Endometrial microvascular endothelial cells (primary cell): ENCODE results near the gene SLC35D2. TPM values are rescaled to one million over a fixed set of nuclear protein-coding genes. Genes with fewer than 3 reads are reported as not detected.
"Not testable (repeated sequence)": the region's sequence is repeated elsewhere in the genome, so short reads cannot be mapped to it uniquely, and the experiment has no call there.

Source experiments
- in situ Hi-C: cut with HindIII; loops from 2 replicates; pipeline ENCODE4 v1.10.0; 2017; ENCODE audit warnings: low sequenced_read_pairs, low pct_unique_long_range_greater_than_20kb; ENCODE audit errors: inconsistent ontology term
- total RNA-seq: library from RNA; depleted of rRNA; stranded (reverse); fragments of >200 nt; gene quantifications from one replicate; pipeline ENCODE4 v1.2.3, GENCODE V29; 2015; ENCODE audit errors: inconsistent ontology term

Gene SLC35D2
- total RNA-seq, 1 donor from 2014 or later, result 36.0 TPM

DNA sequence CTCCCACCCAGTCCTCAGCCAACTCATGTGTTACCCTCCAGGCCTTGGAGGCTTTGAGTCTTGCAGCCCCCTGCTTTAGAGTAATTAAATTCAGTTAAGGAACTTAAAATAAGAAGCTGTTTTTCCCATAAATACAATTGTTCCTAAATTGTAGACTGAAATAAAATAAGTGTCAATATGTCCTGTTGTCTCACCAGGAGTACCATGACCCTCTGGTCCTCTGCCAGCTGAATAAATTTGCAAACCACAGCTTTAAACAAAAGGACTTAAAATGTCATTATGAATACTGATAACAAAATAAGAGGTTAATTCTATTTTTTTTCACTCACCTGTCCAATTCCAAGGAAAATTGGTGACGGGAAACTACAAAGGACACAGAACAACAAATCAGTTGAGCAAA, 15.6 kb downstream of the SLC35D2 start:
- in situ Hi-C loops, result no loop called here

DNA sequence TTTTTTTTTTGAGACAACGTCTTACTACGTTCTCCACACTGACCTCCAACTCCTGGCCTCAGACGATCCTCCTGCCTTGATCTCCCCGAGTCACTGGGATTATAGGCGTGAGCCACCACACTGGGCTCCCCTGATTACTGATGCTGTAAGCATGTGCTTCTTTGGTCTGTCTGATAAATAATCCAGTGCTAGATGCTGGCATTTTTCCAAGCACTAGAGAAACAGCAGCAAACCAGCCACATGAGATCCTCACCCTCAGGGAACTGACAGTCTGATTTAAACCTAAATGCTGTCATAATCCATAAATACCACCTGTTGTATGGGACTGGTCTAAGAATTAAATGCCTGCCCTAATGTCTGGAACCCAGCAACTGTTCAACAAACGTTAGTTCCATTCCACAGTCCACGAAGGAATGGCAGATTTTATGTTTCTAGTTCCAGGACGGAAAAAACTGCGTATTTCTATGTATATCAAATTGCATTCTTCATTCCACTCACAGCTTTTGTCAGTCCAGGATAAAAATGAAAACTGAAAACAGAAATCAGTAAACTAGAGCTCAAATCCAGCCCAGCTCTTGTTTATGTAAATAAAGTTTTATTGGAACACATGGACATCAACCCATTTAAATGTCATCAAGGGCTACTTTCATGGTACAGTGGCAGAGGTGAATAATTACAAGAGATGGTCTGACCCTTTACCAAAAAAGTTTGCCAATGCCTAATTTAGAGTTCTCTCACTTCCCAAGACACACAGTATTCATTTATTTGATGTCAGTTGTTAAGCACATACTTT, 20.1 kb downstream of the SLC35D2 start:
- in situ Hi-C loops, result no loop called here

DNA sequence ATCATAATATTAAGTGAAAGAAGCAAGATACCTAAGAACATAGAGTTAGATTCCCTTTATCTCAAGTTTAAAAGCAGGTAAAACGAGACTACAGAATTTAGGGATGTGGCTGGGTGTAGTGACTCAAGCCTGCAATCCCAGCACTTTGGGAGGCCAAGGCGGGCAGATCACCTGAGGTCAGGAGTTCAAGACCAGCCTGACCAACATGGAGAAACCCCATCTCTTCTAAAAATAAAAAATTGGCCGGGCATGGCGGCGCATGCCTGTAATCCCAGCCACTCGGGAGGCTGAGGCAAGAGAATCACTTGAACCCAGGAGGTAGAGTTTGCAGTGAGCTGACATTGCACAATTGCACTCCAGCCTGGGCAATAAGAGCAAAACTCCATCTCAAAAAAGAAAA, 21.4 kb downstream of the SLC35D2 start:
- in situ Hi-C loops, result not testable (repeated sequence)

DNA sequence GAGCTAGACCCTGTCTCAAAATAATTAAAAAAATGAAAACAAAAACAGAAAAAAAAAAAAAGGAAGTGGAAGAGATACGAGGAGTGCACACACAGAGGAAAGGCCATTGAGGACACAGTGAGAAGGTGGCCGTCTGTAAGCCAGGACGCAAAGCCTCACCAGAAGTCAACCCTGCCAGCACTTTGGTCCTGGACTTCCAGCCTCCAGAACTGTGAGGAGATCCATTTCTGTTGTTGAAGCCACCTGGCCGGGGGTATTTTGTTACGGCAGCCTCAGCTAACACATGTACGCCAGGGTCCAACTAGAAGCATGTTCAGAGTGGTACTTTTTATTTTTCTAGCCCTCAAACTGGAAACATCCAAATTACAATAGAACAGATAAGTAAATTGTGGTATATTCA, 21.8 kb downstream of the SLC35D2 start:
- in situ Hi-C loops, result no loop called here

DNA sequence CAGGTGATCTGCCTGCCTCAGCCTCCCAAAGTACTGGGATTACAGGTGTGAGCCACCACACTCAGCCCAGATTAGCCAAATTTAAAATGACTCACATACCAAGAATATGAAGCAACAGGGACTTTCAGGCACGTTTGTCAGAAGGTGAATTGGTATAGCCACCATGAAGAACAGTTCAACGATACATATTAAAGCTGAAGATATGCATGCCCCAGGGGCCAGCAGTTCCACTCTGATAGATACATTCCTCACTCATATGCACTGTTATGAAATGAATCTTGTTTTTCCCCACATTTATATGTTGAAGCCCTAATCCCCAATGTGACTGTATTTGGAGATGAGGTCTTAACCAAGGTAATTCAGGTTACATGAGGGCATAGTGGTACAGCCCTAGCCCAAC, 22.5 kb downstream of the SLC35D2 start:
- in situ Hi-C loops, result no loop called here

DNA sequence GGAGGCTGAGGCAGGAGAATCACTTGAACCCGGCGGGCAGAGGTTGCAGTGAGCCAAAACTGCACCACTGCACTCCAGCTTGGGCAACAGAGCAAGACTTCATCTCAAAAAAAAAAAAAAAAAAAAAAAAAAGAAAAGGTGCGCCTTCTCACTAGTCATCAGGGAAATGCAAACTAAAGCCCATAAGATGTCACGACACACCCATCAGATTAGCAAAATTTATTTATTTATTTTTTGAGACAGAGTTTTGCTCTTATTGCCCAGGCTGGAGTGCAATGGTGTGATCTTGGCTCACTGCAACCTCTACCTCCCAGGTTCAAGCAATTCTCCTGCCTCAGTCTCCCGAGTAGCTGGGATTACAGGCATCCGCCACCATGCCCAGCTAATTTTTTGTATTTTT, 23.0 kb downstream of the SLC35D2 start:
- in situ Hi-C loops, result not testable (repeated sequence)

DNA sequence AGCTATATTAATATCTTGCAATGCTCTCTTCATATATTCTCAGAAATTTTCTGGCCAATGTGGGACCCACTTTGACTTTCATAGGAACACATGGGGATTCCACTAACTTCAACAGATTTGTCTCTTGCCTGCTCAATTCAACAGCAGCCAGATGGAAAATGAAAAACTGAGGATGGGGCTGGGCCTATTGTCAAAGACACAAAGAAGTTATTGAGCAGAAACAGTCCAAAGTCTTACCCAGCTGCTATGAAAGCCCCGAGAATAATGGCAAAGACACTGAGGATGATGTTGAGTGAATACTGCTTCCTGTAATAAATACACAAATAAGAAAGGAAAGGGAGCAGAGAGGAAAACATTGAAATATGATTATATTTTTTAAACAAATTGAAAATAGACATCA, 32.6 kb downstream of the SLC35D2 start:
- in situ Hi-C loops, result no loop called here

DNA sequence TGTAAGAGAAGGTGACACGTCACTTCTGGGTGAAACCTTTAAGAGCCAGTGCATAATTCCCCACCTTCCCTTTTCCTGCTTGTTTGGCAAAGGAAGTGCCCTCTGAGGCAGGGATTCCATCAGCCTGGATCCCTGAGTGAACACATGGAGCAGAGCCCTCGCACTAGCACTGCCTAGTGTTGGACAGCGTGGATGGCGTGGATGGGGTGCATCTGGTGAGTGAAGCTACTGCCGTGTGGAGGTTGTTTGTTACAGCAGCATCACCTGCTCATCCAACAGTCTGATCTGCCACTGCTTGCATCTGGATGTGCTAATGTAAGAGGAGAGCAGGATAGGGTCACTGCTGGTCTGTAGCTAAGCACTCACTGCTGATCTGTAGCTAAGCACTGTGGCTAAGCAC, 35.2 kb downstream of the SLC35D2 start:
- in situ Hi-C loops, result no loop called here

DNA sequence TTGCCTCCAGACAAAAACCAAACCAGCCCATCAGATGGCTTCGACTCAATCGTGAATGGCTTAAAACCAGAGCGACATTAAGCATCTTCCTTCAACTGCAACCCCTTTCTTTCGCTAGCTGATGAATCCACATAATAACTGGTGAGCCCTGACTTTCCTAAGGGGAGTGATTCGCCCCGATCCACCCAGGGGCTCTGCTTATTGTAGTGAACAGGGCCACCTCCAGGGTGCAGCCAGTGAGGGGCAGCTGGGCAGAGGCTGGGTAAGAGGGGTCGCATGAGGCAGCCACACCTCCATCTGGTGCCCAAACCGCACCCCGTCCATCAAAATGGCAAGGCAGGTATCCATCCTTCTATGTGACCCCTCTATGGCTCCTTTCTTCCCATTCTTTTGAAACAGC, 38.0 kb downstream of the SLC35D2 start:
- in situ Hi-C loops, result no loop called here

DNA sequence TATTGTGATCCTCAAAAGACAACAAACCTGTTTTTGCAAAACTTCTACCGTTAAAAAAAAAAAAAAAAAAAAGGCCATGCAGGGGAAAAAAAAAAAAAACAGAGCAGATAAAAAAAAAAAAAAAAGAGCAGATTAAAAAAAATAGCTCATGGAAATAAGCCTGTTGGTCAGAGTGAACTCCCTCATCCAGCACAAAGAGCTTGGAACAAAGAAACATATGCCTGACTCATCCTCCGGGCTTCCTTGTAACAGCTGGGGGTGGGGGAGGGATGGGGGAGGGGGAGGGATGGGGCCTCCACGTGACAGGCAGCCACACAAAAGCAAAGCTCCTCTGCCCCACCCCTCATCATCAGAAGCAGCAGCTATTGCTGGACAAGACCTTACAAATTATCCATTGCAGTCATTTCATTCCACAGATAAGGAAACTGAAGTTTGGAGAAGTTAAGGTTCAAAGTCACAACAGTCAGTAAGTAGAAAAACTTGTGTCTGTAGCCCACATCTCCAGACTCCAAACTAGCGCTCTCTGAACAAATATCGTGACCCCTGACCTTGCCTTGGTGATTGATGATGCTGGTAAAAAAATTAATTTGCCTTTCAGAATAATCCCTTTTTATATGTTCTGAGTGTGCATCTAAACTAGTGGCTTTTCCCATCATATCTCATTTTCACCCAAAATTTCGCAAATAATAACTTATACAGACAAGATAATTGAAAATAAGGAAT, 38.9 kb downstream of the SLC35D2 start:
- in situ Hi-C loops, result no loop called here

DNA sequence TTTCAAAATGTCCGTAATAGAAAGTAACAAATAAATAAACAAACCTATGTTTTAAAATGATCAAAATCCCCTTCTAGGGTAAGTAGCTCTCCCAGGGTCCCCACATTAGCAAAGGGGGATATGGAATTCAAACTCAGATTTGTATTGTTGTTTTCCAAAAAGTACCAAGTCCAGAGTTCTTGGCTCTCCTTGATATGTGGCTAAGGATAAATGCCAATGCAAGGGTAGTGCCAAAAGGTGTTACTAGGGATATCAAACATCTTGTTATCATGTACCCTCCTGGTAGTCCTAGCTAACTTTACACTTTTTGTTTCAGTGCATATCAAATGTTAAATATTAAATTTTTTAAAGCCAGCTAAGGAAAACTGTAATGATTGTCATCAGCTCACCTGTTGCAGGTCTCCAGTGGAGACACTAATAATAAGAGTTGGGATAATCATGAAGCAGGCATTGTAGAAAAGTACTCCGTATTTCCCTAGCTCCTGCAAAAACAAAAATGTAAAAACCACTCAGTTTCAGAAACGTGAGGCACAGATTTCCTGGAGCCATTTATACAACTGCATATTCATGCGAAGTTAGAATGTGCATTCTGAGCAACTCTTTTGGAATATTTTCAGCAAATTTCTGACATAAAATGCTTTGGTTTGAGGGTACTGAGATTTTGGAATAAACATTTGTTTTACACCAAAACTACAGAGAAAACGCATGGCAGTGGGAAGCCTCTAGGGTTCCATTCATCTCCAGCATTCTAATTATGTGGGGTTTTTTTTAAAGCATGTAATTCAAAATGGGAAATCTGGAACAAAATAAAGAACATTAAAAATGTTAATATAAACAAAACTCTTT, 39.8 kb downstream of the SLC35D2 start:
- in situ Hi-C loops, result no loop called here

DNA sequence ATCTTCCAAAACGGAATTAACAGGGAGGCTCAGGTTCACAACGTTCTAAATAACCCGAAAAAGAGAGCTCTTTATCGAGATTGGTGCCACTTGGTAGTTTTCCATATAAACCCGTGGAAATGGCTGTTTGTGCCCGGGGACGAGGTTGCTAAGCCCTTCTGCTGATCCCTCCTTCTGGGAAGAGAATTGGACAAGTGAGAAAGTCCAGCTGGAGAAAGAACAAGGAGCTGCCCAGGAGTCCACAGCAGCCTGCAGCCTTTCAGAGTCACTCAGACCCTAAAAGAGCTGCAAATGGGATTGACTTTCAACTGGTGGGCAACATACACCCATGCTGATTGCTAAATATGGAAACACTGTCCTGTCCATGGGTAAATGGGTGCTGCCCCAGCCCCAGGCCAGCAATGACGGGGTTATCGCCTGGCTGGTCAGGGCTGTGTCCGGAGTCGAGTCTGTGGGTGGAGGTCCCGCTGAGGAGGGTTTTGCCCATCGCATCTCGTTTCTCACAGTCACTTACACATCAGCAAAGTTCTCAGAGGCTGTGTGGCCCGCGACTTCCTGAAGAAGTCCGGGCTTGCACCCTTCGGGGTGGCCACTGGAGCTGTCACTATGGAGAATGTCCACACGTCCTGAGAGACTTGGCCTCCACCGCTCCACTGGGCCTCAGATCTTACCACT, 40.8 kb downstream of the SLC35D2 start:
- in situ Hi-C loops, result no loop called here

DNA sequence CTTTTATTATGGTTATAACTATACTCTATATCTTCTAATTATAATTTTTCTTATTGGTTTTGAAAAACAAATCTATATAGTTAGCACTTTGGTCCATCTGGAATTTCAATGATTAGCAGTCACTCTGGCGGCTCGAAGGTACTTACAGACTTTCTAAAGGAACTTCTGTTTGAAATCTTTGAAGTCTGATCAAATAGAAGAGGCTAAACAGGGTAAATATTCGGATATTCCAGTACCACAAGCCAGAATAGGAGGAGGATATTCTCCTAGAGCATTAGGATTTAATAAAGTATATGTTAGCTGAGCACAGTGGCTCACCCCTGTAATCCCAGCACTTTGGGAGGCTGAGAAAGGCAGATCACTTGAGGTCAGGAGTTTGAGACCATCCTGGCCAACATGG, 42.8 kb downstream of the SLC35D2 start:
- in situ Hi-C loops, result no loop called here

DNA sequence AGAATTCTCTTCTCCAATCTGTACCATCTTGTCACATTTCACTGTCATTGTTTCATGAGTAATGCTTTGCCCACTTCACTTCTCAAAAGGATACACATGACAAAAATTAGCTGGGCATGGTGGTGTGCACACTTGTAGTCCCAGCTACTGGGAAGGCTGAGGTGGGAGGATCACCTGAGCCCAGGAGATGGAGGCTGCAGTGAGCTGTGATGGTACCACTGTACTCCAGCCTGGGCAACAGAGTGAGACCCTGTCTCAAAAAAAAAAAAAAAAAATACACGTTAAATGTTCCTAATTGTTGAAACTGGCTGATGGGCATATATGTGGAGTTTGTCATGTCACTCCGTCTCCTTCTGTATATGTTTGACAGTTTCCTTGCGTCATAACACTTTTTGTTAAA, 45.2 kb downstream of the SLC35D2 start:
- in situ Hi-C loops, result no loop called here

DNA sequence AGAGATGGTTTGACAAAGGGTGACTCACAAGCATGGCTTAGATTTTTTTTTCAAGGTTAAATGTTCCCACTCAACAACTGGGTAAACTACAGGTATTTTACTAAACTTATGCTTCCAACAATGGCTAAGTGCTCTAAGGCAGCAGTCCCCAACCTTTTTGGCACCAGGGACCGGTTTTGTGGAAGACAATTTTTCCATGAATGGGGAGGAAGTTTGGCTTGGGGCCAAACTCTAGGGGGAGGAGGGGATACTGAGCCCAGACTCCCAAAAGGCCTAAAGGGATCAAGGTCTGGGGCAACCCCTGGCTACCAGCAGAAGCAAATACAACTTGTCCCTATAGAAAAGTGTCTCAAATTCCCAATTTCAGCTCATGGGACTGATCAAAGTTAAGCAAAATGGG, 49.6 kb downstream of the SLC35D2 start:
- in situ Hi-C loops, result no loop called here

DNA sequence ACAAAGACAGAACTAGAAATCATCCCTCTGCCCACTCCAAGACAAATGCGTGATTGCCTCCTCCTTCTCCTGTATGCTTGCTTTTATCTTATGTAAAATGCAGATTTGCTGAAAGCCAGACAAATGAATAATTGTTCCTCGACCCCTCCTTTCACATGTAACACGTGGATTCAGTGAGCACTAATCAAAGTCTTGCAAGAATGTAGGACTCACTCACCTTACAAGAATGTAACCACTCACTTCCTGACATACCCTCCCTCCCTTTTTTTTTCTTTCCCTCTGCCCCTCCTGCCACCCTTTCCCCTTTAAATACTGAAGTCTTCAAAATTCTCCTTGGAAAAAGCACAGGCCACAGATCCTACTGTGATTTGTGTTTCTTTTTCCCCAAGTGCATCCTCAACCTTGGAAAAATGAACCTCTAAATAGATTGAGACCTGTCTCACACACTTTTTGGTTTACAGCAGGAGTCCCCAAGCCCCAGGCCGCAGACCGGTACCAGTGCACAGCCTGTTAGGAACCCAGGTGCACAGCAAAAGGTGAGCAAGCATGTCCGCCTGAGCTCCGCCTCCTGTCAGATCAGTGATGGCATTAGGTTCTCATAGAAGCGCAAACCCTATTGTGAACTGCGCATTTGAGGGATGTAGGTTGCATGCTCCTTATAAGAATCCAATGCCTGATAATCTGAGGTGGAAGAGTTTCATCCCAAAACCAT, 52.1 kb downstream of the SLC35D2 start:
- in situ Hi-C loops, result no loop called here

DNA sequence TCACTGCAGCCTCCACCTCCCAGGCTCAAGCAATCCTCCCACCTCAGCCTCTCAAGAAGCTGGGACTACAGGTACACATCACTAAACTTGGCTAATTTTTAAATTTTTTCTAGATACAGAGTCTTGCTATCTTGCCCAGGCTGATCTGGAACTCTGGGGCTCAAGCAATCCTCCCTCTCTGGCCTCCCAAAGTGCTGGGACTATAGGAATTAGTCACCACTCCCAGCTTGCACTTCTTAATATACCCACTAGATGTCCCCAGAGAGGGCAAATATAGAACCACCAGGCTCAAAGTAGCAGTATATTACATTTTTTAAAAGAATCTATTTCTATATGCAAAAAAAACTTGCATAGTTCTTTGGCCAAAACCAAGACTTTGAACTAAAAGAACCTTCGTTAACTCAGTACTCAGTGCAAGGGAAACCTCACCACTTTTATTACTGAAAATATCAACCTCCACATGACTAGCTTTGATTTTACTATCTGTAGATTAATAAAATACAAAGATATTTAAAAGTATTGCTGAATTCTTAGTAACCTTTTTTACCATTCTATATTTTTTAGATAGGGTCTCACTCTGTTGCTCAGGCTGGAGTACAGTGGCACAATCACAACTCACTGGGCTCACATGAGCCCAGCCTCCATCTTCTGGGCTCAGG, 55.7 kb downstream of the SLC35D2 start:
- in situ Hi-C loops, result no loop called here

DNA sequence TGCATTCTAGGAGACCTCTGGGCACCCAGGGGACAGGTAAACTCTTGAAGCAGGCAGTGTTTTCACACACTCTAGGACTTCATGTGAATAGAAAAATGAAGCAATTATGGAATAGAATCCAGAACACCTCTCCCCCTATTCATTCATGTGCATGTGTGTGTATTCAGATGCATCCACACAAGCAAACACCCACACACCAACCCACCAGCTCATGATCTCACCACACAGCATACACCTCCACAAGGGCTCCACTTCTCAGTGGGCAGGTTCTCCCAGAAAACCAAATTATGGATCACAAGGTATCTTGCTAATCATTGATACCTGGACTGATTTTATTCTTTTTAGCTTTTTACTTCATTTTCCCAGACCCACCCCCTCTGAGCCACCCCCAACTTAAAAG, 60.3 kb downstream of the SLC35D2 start:
- in situ Hi-C loops, result no loop called here
